Neural cell (in vitro differentiated cells): Measurements from ENCODE around the gene NUDT3. TPM values are rescaled to one million over a fixed set of nuclear protein-coding genes. Genes with fewer than 3 reads are reported as not detected.

Experiments used
- H2AFZ ChIP-seq: fragments of 200-600, 300-800 bp; sonication (generic), shearing (Covaris generic); 2 replicates; pipeline ENCODE4 v1.6.0; 2014; ENCODE audit warnings: low read depth, mild to moderate bottlenecking, antibody characterized with exemption, low read length, moderate library complexity
- H3F3A ChIP-seq: fragments of 200-600 bp; shearing (Covaris generic); 2 replicates; pipeline ENCODE4 v1.6.1; 2016; ENCODE audit warnings: mild to moderate bottlenecking, moderate library complexity, mixed read lengths, antibody characterized with exemption, low read length; ENCODE audit not compliant: insufficient read depth, poor library complexity, severe bottlenecking
- H3K27ac ChIP-seq: fragments of 200-600, 300-800 bp; sonication (generic), shearing (Covaris generic); 2 replicates; pipeline ENCODE4 v1.5.1; 2014; ENCODE audit warnings: mild to moderate bottlenecking, low read length, moderate library complexity
- H3K27me3 ChIP-seq: fragments of 300-800, 200-600 bp; sonication (generic), shearing (Covaris generic); 2 replicates; pipeline ENCODE4 v1.6.0; 2014; ENCODE audit warnings: mild to moderate bottlenecking, low read depth, low read length, moderate library complexity; ENCODE audit not compliant: insufficient read depth
- H3K36me3 ChIP-seq: fragments of 300-800, 200-600 bp; sonication (generic), shearing (Covaris generic); 2 replicates; pipeline ENCODE4 v1.5.1; 2014; ENCODE audit warnings: mild to moderate bottlenecking, antibody characterized with exemption, low read length, moderate library complexity; ENCODE audit not compliant: insufficient read depth
- H3K4me2 ChIP-seq: fragments of 300-800, 200-600 bp; sonication (generic), shearing (Covaris generic); 2 replicates; pipeline ENCODE4 v1.6.0; 2014; ENCODE audit warnings: mild to moderate bottlenecking, low read length
- H3K4me3 ChIP-seq: fragments of 300-800, 200-600 bp; sonication (generic), shearing (Covaris generic); 2 replicates; pipeline ENCODE4 v1.5.1; 2014; ENCODE audit warnings: mild to moderate bottlenecking, low read length, moderate library complexity
- H3K79me2 ChIP-seq: fragments of 200-600 bp; shearing (Covaris generic); replicated peaks from 2 replicates; pipeline ENCODE4 v1.6.0; 2014; ENCODE audit warnings: mild to moderate bottlenecking, low read length, moderate library complexity; ENCODE audit not compliant: insufficient read depth
- H3K9ac ChIP-seq: fragments of 300-800, 200-600 bp; sonication (generic), shearing (Covaris generic); 2 replicates; pipeline ENCODE4 v1.6.1; 2016; ENCODE audit warnings: mild to moderate bottlenecking, low read length, mixed read lengths
- H3K9me2 ChIP-seq: fragments of 200-600 bp; shearing (Covaris generic); 2 replicates; pipeline ENCODE4 v1.6.1; 2016; ENCODE audit warnings: mild to moderate bottlenecking, low read length, mixed read lengths; ENCODE audit not compliant: insufficient read depth
- H3K9me3 ChIP-seq: fragments of 200-600, 300-800 bp; sonication (generic), shearing (Covaris generic); 2 replicates; pipeline ENCODE4 v1.6.1; 2016; ENCODE audit warnings: mild to moderate bottlenecking, mixed run types, low read length, moderate library complexity, mixed read lengths
- H4K20me1 ChIP-seq: fragments of 200-600 bp; shearing (Covaris generic); 2 replicates; pipeline ENCODE4 v1.6.1; 2016; ENCODE audit warnings: mild to moderate bottlenecking, mixed run types; ENCODE audit not compliant: insufficient read depth
- EP300 ChIP-seq: fragments of 450-650 bp; conservative IDR thresholded peaks from 2 replicates; pipeline ENCODE4 v1.6.1; 2014; ENCODE audit warnings: antibody characterized with exemption, mild to moderate bottlenecking, moderate library complexity; ENCODE audit not compliant: poor library complexity, severe bottlenecking
- EZH2 ChIP-seq: fragments of 200-600, 300-800 bp; shearing (Covaris generic), sonication (generic); IDR thresholded peaks from 2 replicates; pipeline ENCODE4 v1.6.1; 2014; ENCODE audit warnings: antibody characterized with exemption, low read length, borderline replicate concordance, mild to moderate bottlenecking; ENCODE audit not compliant: insufficient read depth, poor library complexity, severe bottlenecking
- MXI1 ChIP-seq: fragments of 450-650 bp; conservative IDR thresholded peaks from 2 replicates; pipeline ENCODE4 v1.6.1; 2014; ENCODE audit warnings: antibody characterized with exemption, mild to moderate bottlenecking; ENCODE audit not compliant: poor library complexity, severe bottlenecking
- POLR2AphosphoS5 ChIP-seq: IDR thresholded peaks from 2 replicates; pipeline ENCODE4 v1.6.1; 2012
- RAD21 ChIP-seq: fragments of 450-650 bp; conservative IDR thresholded peaks from 2 replicates; pipeline ENCODE4 v1.6.1; 2014; ENCODE audit warnings: antibody characterized with exemption, mild to moderate bottlenecking, moderate library complexity
- SMC3 ChIP-seq: fragments of 450-650 bp; conservative IDR thresholded peaks from 2 replicates; pipeline ENCODE4 v1.6.1; 2014; ENCODE audit warnings: antibody characterized with exemption, mild to moderate bottlenecking, moderate library complexity; ENCODE audit not compliant: poor library complexity
- TAF1 ChIP-seq: IDR thresholded peaks from 2 replicates; pipeline ENCODE4 v1.6.1; 2012; ENCODE audit warnings: low read depth
- polyA plus RNA-seq: library from polyadenylated mRNA; depleted of rRNA; stranded (reverse); fragments of >200 nt; gene quantifications from 2 replicates; pipeline ENCODE4 v1.2.3, GENCODE V29; 2014
- TF ChIP-seq, protein P1 (sequence below): fragments of 450-650 bp; IDR thresholded peaks from 2 replicates; pipeline ENCODE4 v1.5.1; 2014; ENCODE audit warnings: antibody characterized with exemption, mild to moderate bottlenecking, moderate library complexity; ENCODE audit not compliant: poor library complexity, severe bottlenecking
- TF ChIP-seq, protein P2 (sequence below): IDR thresholded peaks from 2 replicates; pipeline ENCODE4 v1.6.1; 2012; ENCODE audit warnings: borderline replicate concordance

NUDT3 gene
- polyA plus RNA-seq, 1 donor from 2014 or later = 80.2 TPM

DNA sequence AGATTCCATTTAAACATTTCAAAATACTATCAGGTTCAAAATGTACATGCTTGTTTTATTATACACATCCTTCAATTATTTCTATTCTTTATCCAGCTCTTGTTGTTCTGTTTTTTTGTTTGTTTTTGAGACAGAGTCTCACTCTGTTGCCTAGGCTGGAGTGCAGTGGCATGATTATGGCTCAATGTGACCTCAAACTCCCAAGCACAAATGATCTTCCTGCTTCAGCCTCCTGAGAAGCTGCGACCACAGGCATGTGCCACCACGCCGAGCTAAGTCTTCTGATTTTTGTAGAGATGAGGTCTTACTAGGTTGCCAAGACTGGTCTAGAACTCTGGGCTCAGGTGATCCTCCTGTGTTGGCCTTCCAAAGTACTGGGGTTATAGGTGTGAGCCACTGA, 99.5 kb downstream of the NUDT3 start:
- H4K20me1 ChIP-seq = no peaks in the 10 kb centered on the region
- H3K79me2 ChIP-seq = no peaks in the 10 kb centered on the region
- H3K36me3 ChIP-seq = no peaks in the 10 kb centered on the region
- H3K9me2 ChIP-seq = no peaks in the 10 kb centered on the region
- H3K4me3 ChIP-seq = no peak overlapping the region
- no peaks in the 10 kb centered on the region for H3K9me3 ChIP-seq
- no peak overlapping the region for H3K9ac ChIP-seq
- H3K4me2 ChIP-seq = no peak overlapping the region
- H3F3A ChIP-seq = no peaks in the 10 kb centered on the region
- no peak overlapping the region for H2AFZ ChIP-seq
- H3K27me3 ChIP-seq = no peaks in the 10 kb centered on the region
- H3K27ac ChIP-seq = no peak overlapping the region
- no peak for TF ChIP-seq TAF1
- TF ChIP-seq POLR2AphosphoS5 = no peak
- TF ChIP-seq, protein P1, sequence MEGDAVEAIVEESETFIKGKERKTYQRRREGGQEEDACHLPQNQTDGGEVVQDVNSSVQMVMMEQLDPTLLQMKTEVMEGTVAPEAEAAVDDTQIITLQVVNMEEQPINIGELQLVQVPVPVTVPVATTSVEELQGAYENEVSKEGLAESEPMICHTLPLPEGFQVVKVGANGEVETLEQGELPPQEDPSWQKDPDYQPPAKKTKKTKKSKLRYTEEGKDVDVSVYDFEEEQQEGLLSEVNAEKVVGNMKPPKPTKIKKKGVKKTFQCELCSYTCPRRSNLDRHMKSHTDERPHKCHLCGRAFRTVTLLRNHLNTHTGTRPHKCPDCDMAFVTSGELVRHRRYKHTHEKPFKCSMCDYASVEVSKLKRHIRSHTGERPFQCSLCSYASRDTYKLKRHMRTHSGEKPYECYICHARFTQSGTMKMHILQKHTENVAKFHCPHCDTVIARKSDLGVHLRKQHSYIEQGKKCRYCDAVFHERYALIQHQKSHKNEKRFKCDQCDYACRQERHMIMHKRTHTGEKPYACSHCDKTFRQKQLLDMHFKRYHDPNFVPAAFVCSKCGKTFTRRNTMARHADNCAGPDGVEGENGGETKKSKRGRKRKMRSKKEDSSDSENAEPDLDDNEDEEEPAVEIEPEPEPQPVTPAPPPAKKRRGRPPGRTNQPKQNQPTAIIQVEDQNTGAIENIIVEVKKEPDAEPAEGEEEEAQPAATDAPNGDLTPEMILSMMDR = no peak
- TF ChIP-seq MXI1 = no peak
- TF ChIP-seq, protein P2, sequence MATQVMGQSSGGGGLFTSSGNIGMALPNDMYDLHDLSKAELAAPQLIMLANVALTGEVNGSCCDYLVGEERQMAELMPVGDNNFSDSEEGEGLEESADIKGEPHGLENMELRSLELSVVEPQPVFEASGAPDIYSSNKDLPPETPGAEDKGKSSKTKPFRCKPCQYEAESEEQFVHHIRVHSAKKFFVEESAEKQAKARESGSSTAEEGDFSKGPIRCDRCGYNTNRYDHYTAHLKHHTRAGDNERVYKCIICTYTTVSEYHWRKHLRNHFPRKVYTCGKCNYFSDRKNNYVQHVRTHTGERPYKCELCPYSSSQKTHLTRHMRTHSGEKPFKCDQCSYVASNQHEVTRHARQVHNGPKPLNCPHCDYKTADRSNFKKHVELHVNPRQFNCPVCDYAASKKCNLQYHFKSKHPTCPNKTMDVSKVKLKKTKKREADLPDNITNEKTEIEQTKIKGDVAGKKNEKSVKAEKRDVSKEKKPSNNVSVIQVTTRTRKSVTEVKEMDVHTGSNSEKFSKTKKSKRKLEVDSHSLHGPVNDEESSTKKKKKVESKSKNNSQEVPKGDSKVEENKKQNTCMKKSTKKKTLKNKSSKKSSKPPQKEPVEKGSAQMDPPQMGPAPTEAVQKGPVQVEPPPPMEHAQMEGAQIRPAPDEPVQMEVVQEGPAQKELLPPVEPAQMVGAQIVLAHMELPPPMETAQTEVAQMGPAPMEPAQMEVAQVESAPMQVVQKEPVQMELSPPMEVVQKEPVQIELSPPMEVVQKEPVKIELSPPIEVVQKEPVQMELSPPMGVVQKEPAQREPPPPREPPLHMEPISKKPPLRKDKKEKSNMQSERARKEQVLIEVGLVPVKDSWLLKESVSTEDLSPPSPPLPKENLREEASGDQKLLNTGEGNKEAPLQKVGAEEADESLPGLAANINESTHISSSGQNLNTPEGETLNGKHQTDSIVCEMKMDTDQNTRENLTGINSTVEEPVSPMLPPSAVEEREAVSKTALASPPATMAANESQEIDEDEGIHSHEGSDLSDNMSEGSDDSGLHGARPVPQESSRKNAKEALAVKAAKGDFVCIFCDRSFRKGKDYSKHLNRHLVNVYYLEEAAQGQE = no peak
- TF ChIP-seq SMC3 = no peak
- TF ChIP-seq EP300 = no peak
- TF ChIP-seq EZH2 = no peak
- no peak for TF ChIP-seq RAD21

DNA sequence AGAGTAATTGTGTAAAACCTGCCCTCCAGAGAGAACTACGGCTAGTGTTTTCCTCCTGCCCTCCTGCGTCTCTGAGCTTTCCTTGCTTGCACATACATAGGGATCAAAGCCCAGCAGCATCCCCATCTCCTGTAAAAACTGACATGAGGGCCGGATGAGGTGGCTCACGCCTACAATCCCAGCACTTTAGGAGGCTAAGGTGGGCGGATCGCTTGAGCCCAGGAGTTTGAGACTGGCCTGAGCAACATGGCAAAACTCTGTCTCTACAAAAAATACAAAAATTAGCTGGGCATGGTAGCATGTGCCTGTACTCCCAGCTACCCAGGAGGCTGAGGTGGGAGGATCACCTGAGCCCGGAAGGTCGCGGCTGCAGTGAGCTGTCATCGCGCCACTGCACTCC, 103.3 kb downstream of the NUDT3 start:
- H2AFZ ChIP-seq = no peak overlapping the region
- no peak overlapping the region for H3K4me2 ChIP-seq
- no peaks in the 10 kb centered on the region for H3F3A ChIP-seq
- no peaks in the 10 kb centered on the region for H3K79me2 ChIP-seq
- no peaks in the 10 kb centered on the region for H3K9me3 ChIP-seq
- no peaks in the 10 kb centered on the region for H3K9me2 ChIP-seq
- H3K9ac ChIP-seq = no peak overlapping the region
- TF ChIP-seq EZH2 (no peak), POLR2AphosphoS5 (no peak), EP300 (no peak), TAF1 (no peak), SMC3 (no peak), RAD21 (no peak), MXI1 (no peak)
- TF ChIP-seq, protein P2 = no peak
- TF ChIP-seq, protein P1 = no peak
- no peaks in the 10 kb centered on the region for H4K20me1 ChIP-seq
- no peak overlapping the region for H3K27ac ChIP-seq
- peaks cover 4% of the 10 kb centered on the region for H3K36me3 ChIP-seq
- no peak overlapping the region for H3K4me3 ChIP-seq
- no peaks in the 10 kb centered on the region for H3K27me3 ChIP-seq
